Lower leg skin (tissue), 4 donors: Measurements from ENCODE around the gene TAF5. TPM values are rescaled to one million over a fixed set of nuclear protein-coding genes. Genes with fewer than 3 reads are reported as not detected.
"Not testable (repeated sequence)": the region's sequence is repeated elsewhere in the genome, so short reads cannot be mapped to it uniquely, and the experiment has no call there.

Experiments
- DNase-seq, 2 donors: peaks; one replicate each; pipeline ENCODE4 v3.0.0-alpha.2; 2019; ENCODE audit warnings: low spot score in 2 of 2
- H3K4me3 ChIP-seq: fragments of 200-600 bp; sonication (generic); 2 replicates; pipeline ENCODE4 v1.5.1; 2017; ENCODE audit warnings: mild to moderate bottlenecking, low read depth; ENCODE audit not compliant: poor library complexity, severe bottlenecking
- POLR2A ChIP-seq, 2 donors: fragments of 450-650 bp; IDR thresholded peaks; one replicate each; pipeline ENCODE4 v1.6.1; 2016 to 2017; ENCODE audit warnings: antibody characterized with exemption in 2 of 2, mild to moderate bottlenecking in 1 of 2, moderate library complexity in 1 of 2
- WGBS, 2 donors: methylation state at CpG; one replicate each; pipeline ENCODE4 v1.1.5; 2018; 5-methylcytosine and 5-hydroxymethylcytosine counted together
- intact Hi-C: fragments of 100-400 bp; cut with DNase I; formaldehyde crosslinking; loops from one replicate; pipeline ENCODE4 v1.15.0; 2023; ENCODE audit warnings: low total_unique reads
- total RNA-seq, 4 donors: library from RNA; depleted of rRNA; stranded (reverse); fragments of >200 nt; gene quantifications; one replicate each; pipeline ENCODE4 v1.1.0, GENCODE V29; 2016
- TF ChIP-seq, protein P1 (sequence below), 3 donors: fragments of 450-650 bp; IDR thresholded peaks; one replicate each; pipeline ENCODE4 v1.5.1; 2016; ENCODE audit warnings: antibody characterized with exemption in 3 of 3, mild to moderate bottlenecking in 3 of 3, moderate library complexity in 2 of 3

The TAF5 gene
- total RNA-seq, 4 donors from 2014 or later: 4.1 to 8.9 (median 6.1) TPM

DNA sequence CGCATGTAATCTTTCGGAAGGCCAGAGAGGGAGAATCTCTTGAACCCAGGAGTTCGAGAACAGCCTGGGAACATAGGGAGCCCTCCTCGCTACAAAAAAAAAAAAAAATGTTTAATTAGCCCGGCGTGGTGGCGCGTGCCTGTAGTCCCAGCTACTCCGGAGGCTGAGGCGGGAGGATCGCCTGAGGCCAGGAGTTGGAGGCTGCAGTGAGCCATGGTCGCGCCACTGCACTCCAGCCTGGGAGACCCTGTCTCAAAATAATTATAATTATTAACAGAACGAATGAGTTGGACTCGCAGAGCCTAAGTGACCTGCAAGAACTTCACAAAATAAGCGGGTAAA lies 17.6 kb upstream of the TAF5 start:
- no peak for TF ChIP-seq POLR2A (IDR thresholded peaks at IDR 0.05)
- TF ChIP-seq, protein P1, sequence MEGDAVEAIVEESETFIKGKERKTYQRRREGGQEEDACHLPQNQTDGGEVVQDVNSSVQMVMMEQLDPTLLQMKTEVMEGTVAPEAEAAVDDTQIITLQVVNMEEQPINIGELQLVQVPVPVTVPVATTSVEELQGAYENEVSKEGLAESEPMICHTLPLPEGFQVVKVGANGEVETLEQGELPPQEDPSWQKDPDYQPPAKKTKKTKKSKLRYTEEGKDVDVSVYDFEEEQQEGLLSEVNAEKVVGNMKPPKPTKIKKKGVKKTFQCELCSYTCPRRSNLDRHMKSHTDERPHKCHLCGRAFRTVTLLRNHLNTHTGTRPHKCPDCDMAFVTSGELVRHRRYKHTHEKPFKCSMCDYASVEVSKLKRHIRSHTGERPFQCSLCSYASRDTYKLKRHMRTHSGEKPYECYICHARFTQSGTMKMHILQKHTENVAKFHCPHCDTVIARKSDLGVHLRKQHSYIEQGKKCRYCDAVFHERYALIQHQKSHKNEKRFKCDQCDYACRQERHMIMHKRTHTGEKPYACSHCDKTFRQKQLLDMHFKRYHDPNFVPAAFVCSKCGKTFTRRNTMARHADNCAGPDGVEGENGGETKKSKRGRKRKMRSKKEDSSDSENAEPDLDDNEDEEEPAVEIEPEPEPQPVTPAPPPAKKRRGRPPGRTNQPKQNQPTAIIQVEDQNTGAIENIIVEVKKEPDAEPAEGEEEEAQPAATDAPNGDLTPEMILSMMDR (IDR thresholded peaks at IDR 0.05): no peak
- 47 to 50% methylated on average over 16 of the region's 16 CpGs for WGBS, 2 donors
- peak overlapping the region; percentile 94 for H3K4me3 ChIP-seq
- intact Hi-C loops: no loop called here
- no peak for DNase-seq

DNA sequence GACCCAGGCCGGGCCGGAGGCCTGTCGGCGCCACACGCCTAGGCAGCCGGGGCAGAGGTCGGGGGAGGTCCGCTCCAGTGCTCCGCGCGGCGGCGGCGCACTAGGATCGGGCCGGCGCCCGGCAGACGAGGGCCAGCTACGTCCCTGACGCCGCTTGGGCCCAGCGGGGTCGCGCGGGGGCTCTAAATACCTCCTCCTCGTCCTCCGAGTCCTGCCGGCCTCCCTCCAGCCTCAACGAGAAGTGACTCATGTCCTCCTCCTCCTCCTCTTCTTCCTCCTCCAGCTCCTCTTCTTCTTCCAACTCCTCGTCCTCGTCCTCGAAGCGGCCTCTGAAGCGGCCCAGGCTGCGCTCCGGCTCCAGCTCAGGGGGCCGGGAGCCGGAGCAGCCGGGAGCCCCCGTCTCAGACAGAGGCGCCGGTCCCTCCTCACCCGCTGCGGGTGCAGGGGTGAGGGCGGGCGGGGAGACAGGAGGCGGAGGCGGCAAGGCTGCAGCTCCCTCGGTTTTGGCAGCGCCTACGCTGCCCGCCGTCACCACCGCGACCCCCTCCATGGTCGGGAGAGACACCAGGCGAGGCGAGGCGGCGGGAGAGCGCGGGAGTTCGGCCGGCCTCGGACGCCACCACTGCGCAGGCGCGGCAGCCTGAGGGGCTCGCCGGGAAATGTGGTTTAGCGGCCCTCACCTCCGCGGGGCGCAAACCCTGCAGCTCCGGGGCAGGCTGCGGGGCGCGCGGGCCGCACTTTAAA lies 17.1 kb upstream of the TAF5 start, which contains the start of gene PCGF6:
PCGF6 (minus strand) TSS at position 624 of the 744 bp plus-strand sequence; CDS start at position 550, 74 bp downstream.
- WGBS, 2 donors: 1% methylated on average over 66 to 81 of the region's 82 CpGs
- H3K4me3 ChIP-seq: peak within 1 kb of the TSS; percentile 94
- peak; percentile 36 to 93 for DNase-seq
- intact Hi-C loops: no loop called here
- no peak for TF ChIP-seq POLR2A (IDR thresholded peaks at IDR 0.05)

DNA sequence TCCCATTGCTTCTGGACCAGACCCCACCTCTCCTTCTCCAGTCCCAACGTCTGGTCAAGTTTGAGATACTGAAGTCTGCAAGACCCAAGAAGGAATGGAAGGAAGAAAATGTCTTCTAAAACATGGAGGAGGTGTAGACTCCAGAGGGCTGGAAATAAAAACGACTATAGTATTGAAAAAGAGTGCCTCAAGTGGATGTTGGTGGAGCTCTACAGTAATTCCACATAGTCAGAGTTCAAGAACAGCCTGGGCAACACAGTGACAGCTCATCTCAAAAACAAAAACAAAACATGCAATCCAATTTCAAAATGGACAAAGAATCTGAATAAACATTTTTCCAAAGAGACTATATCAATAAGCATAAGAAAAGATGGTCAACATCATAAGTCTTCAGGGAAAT lies 14.5 kb upstream of the TAF5 start:
- no peak for DNase-seq
- no peak overlapping the region for H3K4me3 ChIP-seq
- intact Hi-C loops: no loop called here
- WGBS, 2 donors: 37 to 51% methylated on average over 2 of the region's 2 CpGs
- TF ChIP-seq POLR2A (IDR thresholded peaks at IDR 0.05): no peak
- TF ChIP-seq, protein P1 (IDR thresholded peaks at IDR 0.05): no peak

DNA sequence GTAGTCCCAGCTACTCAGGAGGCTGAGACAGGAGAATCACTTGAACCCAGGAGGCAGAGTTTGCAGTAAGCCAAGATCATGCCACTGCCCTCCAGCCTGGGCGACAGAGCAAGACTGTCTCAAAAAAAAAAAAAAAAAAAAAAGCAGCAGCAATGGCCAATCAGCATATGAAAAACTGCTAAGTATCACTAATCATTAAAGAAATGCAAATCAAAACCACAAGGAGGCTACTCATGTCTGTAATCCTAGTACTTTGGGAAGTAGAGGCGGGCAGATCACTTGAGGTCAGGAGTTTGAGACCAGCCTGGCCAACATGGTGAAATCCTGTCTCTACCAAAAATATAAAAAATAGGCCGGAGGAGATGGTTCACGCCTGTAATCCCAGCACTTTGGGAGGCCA lies 13.2 kb upstream of the TAF5 start:
- intact Hi-C loops, DNase-seq, H3K4me3 ChIP-seq: not testable (repeated sequence)
- WGBS, 2 donors: 85 to 93% methylated on average over 4 of the region's 4 CpGs

DNA sequence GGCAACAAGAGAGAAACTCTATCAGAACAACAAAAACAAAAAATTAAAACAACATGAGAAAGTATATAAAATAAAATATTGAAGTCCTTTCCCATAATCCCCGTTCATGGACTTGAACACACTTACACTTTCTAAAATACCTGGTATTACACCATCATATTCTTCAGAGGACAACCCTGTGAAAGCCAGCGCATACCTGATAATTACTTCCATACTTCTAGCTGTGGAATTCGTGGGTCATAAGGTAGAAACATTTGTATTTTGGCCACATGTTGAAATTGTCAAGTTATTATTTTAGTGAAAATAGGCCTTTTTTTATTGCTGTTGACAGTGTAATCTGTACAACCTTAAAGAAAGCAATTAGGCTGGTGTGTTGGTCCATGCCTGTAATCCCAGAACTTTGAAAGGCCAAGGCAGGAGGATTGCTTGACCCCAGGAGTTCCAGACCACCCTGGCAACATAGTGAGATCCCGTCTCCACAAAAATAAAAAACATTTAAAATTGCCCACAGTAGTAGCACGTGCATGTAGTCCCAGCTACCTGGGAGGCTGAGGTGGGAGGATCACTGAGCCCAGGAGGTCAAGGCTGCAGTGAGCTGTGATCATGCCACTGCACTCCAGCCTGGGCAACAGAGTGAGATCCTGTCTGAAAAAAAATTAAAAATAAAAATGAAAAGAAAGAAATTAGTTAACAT lies 11.7 kb upstream of the TAF5 start:
- 71 to 75% methylated on average over 5 of the region's 5 CpGs for WGBS, 2 donors
- intact Hi-C loops: no loop called here
- TF ChIP-seq POLR2A (IDR thresholded peaks at IDR 0.05): no peak
- TF ChIP-seq, protein P1 (IDR thresholded peaks at IDR 0.05): no peak
- H3K4me3 ChIP-seq: no peak overlapping the region
- DNase-seq: no peak

DNA sequence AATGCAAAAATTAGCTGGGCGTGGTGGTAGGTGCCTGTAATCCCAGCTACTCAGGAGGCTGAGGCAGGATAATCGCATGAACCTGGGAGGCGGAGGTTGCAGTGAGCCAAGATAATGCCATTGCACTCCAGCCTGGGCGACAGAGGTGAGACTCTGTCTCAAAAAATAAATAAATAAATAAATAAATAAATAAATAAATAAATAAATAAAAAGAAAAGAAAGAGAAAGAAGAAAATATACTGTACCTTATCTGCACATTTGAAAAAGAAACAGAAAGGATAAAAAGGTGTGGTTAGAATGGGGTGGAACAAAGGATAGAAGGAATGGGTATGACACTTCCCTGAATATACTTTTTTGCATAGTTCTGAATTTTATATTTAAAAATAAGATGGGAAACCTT lies 8.3 kb upstream of the TAF5 start:
- intact Hi-C loops: not testable (repeated sequence)

DNA sequence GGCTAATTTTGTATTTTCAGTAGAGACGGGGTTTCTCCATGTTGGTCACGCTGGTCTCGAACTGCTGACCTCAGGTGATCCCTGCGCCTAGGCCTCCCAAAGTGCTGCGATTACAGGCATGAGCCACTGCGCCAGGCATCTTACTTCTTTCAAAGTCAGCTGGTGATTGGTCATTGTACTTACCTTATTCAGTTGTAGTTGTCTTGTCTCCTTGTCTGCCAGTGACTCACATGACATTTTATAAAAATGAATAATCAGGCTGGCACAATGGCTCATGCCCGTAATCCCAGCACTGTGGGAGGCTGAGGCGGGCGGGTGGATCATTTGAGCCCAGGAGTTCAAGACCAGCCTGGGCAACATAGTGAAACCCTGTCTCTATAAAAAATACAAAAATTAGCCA lies 7.0 kb upstream of the TAF5 start:
- H3K4me3 ChIP-seq, DNase-seq, intact Hi-C loops: not testable (repeated sequence)
- 87 to 89% methylated on average over 9 of the region's 9 CpGs for WGBS, 2 donors

More for the DNA sequence above, 8.3 kb upstream of the TAF5 start:
- WGBS, 2 donors: 91 to 94% methylated on average over 4 of the region's 4 CpGs
- DNase-seq, H3K4me3 ChIP-seq: not testable (repeated sequence)
